22Rv1 (cell line): ENCODE data around the gene TACSTD2.
A peak's percentile ranks its signal among the peaks of the same experiment; 100 is the strongest.
"Not testable (repeated sequence)": the region's sequence is repeated elsewhere in the genome, so short reads cannot be mapped to it uniquely, and the experiment has no call there.

Experiments
- H3K27ac ChIP-seq: fragments of 450-650 bp; 2 replicates; pipeline ENCODE4 v1.5.1; 2017
- CTCF ChIP-seq: fragments of 450-650 bp; IDR thresholded peaks from 2 replicates; pipeline ENCODE4 v1.5.1; 2017; ENCODE audit warnings: mild to moderate bottlenecking
- ZFX ChIP-seq: fragments of 450-650 bp; IDR thresholded peaks from 2 replicates; pipeline ENCODE4 v1.6.1; 2017; ENCODE audit warnings: antibody characterized with exemption, borderline replicate concordance

Gene TACSTD2

GRCh38 chr1:58576727-58577653 is at the start of gene TACSTD2:
Gene TACSTD2, minus strand, starts transcription at chr1:58577252. Its CDS starts 96 bp downstream, at chr1:58577156.
- H3K27ac ChIP-seq = 0 out of 2 replicates have a peak within 1 kb of the TSS, but pooled peaks have one; percentile 20
- TF ChIP-seq CTCF (no peak), ZFX (no peak)

DNA sequence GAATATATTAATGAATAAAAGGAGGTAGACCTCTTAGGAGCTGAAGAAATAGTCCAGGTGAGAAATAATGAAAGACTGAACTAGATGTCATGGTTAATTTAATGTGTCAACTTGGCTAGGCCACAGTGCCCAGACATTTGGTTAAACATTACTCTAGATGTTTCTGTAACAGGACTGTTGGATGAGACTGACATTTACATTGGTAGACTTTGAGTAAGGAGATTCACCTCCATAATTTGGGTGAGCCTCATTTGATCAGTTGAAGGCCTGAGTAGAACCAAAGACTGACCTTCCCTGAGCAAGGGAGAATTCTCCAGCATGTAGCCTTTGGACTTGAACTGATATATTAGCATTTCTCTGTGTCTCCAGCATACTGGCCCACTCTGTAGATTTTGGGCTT is 49.2 kb upstream of the TACSTD2 start:
- no peak overlapping the region for H3K27ac ChIP-seq
- TF ChIP-seq CTCF = no peak
- no peak for TF ChIP-seq ZFX

DNA sequence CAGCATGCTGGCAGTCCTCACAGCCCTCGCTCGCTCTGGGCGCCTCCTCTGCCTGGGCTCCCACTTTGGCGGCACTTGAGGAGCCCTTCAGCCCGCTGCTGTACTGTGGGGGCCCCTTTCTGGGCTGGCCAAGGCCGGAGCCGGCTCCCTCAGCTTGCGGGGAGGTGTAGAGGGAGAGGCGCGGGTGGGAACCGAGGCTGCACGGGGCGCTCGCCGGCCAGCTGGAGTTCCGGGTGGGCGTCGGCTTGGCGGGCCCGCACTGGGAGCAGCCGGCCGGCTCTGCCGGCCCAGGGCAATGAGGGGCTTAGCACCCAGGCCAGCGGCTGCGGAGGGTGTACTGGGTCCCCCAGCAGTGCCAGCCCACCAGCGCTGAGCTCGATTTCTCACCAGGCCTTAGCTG is 46.2 kb upstream of the TACSTD2 start:
- not testable (repeated sequence) for H3K27ac ChIP-seq

DNA sequence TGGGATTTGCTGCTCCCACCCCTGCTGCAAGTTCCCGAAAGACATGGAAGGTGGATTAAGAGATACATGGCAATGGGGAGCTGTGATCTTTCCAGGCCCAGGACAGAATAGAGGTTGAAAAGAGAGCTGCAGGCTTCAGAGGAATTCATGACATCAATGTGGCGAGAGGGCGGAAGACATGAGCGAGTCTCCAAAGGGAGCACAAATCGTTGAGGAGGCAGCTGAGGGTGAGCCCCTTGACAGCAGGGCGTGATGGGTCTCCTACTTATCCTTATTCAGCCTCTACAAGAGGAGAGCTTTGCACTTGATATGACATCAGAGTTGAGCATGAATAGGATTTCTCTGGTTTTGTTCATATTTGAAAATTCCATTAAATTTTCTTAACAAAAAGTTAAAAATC is 45.5 kb upstream of the TACSTD2 start:
- no peak overlapping the region for H3K27ac ChIP-seq
- no peak for TF ChIP-seq CTCF
- no peak for TF ChIP-seq ZFX

DNA sequence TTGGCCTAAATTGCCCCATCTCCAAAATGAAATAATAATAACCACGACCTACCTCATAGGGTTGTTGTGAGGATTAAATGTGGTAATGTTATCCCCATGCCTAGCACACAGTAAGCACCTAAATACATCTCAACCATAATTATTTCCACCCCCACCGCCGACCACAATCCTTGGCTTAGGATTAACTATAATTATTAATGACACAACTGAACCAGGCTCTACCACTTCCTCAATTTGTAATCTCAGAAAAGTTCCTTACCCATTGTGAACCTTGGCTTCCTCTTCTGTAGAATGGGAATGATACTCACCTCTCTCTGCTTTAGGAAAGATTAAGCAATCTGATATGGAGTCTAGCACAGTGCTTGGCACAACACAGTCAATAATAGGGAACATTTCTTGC is 44.3 kb upstream of the TACSTD2 start:
- TF ChIP-seq CTCF (no peak), ZFX (no peak)
- peak overlapping the region; percentile 89 for H3K27ac ChIP-seq

GRCh38 chr1:58620926-58621325 is 43.9 kb upstream of the TACSTD2 start:
- H3K27ac ChIP-seq = peak overlapping the region; percentile 89
- TF ChIP-seq ZFX = no peak
- TF ChIP-seq CTCF = no peak

- peak overlapping the region; percentile 89 for H3K27ac ChIP-seq
- TF ChIP-seq ZFX (no peak), CTCF (no peak)
Measured at GRCh38 chr1:58620259-58620658, 43.2 kb upstream of the TACSTD2 start.
